Nephron (organoid): ENCODE results near the gene ZDHHC19.

Source experiments
- H3K27ac Mint-ChIP-seq, 3 experiments: 2 replicates each; pipeline ENCODE4 v1.8.0; 2020; ENCODE audit warnings: mixed read lengths in 3 of 3, mild to moderate bottlenecking in 2 of 3, moderate library complexity in 1 of 3
- H3K27me3 Mint-ChIP-seq: 2 replicates; pipeline ENCODE4 v1.8.0; 2021; ENCODE audit warnings: low read depth, mild to moderate bottlenecking, moderate library complexity, mixed read lengths
- H3K36me3 Mint-ChIP-seq: 2 replicates; pipeline ENCODE4 v1.8.0; 2020; ENCODE audit warnings: low read depth, mixed read lengths
- H3K4me1 Mint-ChIP-seq: 2 replicates; pipeline ENCODE4 v1.8.0; 2020; ENCODE audit warnings: mixed read lengths
- H3K4me3 Mint-ChIP-seq, 3 experiments: 2 replicates each; pipeline ENCODE4 v1.8.0; 2020; ENCODE audit warnings: mild to moderate bottlenecking in 3 of 3, mixed read lengths in 3 of 3, moderate library complexity in 2 of 3
- H3K9me3 Mint-ChIP-seq: 2 replicates; pipeline ENCODE4 v1.8.0; 2020; ENCODE audit warnings: mixed read lengths
- CTCF ChIP-seq, 3 experiments: fragments of 200-600 bp; sonication (generic); IDR thresholded peaks; one replicate each; pipeline ENCODE4 v1.5.0; 2021; ENCODE audit warnings: antibody characterized with exemption in 3 of 3; ENCODE audit not compliant: unreplicated experiment in 3 of 3

The ZDHHC19 gene, protein sequence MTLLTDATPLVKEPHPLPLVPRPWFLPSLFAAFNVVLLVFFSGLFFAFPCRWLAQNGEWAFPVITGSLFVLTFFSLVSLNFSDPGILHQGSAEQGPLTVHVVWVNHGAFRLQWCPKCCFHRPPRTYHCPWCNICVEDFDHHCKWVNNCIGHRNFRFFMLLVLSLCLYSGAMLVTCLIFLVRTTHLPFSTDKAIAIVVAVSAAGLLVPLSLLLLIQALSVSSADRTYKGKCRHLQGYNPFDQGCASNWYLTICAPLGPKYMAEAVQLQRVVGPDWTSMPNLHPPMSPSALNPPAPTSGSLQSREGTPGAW

DNA sequence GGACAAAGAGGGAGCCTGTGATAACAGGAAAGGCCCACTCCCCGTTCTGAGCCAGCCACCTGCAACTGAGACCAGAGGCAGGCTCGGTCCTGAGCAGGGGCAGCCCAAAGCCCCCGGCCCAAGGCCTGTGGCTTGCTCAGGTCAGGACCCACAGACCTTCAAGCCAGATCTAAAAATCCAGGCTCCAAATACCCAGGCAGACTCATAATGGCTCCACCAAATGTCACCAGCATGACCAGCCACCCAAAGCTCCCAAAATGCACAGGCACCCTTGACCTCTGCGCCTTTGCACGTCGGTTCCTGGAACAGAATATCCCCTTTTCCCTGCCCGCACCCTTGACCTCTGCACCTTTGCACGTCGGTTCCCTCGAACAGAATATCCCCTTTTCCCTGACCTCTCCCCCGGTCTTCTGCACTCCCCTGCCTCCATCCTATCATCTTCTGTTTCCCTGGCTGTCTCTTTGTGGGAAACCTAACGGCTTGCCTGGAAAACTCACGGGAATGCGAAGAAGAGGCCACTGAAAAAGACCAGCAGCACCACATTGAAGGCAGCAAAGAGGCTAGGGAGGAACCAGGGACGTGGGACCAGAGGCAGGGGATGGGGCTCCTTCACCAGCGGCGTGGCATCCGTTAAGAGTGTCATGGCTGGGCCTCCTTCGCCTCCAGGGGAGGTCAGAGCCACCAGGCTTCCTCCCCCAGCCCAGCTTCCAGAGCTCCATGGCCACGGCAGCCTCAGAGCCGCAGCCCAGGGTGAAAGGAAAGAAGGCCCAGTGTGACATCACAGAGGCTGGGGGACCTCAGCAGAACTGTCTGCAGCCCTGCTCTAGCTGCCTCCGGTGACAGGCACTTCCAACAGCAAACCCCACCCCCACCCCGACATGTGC, at the start of gene ZDHHC19:
ZDHHC19 (minus strand) TSS at position 728 of the 884 bp plus-strand sequence; CDS start at position 643, 85 bp downstream.
- H3K4me1 Mint-ChIP-seq = no peaks in the 10 kb centered on the region
- TF ChIP-seq CTCF (IDR thresholded peaks at IDR 0.05; ENCODE audit: unreplicated experiment in 3 of 3) = no peak
- no peak within 1 kb of the TSS for H3K4me3 Mint-ChIP-seq
- peaks cover 4% of the 10 kb centered on the region for H3K9me3 Mint-ChIP-seq
- H3K27ac Mint-ChIP-seq = no peak within 1 kb of the TSS
- H3K36me3 Mint-ChIP-seq = no peaks in the 10 kb centered on the region
- peaks cover 27% of the 10 kb centered on the region for H3K27me3 Mint-ChIP-seq

DNA sequence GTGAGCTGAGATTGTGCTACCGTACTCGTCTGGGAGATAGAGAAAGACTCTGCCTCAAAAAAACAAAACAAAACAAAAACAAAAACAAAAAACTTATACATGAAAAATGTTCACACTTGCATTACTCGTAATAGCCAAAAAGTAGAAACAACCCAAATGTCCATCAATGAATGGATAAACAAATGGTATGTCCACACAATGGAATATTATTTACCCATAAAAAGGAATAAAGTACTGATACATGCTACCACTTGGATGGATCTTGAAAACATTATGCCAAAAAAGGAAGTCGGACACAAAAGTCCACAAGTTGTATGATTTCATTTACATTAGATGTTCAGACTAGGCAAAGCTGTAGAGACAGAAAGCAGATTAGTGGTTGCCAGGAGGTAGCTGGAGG, 49.6 kb upstream of the ZDHHC19 start:
- no peaks in the 10 kb centered on the region for H3K4me1 Mint-ChIP-seq
- H3K9me3 Mint-ChIP-seq = no peaks in the 10 kb centered on the region
- no peak overlapping the region for H3K27ac Mint-ChIP-seq
- H3K4me3 Mint-ChIP-seq = no peak overlapping the region
- no peak for TF ChIP-seq CTCF (IDR thresholded peaks at IDR 0.05; ENCODE audit: unreplicated experiment in 3 of 3)
- H3K36me3 Mint-ChIP-seq = peaks cover 40% of the 10 kb centered on the region
- no peaks in the 10 kb centered on the region for H3K27me3 Mint-ChIP-seq

GRCh38 chr3:196255776-196256175, 44.6 kb upstream of the ZDHHC19 start:
- TF ChIP-seq CTCF (IDR thresholded peaks at IDR 0.05; ENCODE audit: unreplicated experiment in 3 of 3) = no peak
- Mint-ChIP-seq H3K4me1 (no peaks in the 10 kb centered on the region), H3K4me3 (no peak overlapping the region), H3K9me3 (no peaks in the 10 kb centered on the region), H3K27ac (no peak overlapping the region), H3K36me3 (peaks cover 25% of the 10 kb centered on the region), H3K27me3 (no peaks in the 10 kb centered on the region)

GRCh38 chr3:196254376-196255283, 43.4 kb upstream of the ZDHHC19 start:
- no peak for TF ChIP-seq CTCF (IDR thresholded peaks at IDR 0.05; ENCODE audit: unreplicated experiment in 3 of 3)
- no peaks in the 10 kb centered on the region for H3K27me3 Mint-ChIP-seq
- no peaks in the 10 kb centered on the region for H3K4me1 Mint-ChIP-seq
- peaks cover 26% of the 10 kb centered on the region for H3K36me3 Mint-ChIP-seq
- H3K27ac Mint-ChIP-seq = no peak overlapping the region
- H3K9me3 Mint-ChIP-seq = no peaks in the 10 kb centered on the region
- no peak overlapping the region for H3K4me3 Mint-ChIP-seq

DNA sequence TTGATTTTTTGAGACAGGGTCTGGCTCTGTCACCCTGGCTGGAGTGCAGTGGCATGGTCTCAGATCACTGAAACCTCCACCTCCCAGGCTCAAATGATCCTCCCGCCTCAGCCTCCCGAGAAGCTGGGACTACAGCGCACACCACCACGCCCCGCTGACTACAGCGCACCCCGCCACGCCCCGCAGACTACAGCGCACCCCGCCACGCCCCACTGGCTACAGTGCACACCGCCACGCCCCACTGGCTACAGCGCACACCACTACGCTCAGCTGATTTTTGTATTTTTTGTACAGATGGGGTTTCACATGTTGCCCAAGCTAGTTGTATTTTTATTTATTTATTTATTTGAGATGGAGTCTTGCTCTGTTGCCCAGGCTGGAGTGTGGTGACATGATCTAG, 40.7 kb upstream of the ZDHHC19 start:
- no peak for TF ChIP-seq CTCF (IDR thresholded peaks at IDR 0.05; ENCODE audit: unreplicated experiment in 3 of 3)
- H3K27me3 Mint-ChIP-seq = no peaks in the 10 kb centered on the region
- H3K9me3 Mint-ChIP-seq = no peaks in the 10 kb centered on the region
- no peak overlapping the region for H3K27ac Mint-ChIP-seq
- no peak overlapping the region for H3K4me3 Mint-ChIP-seq
- peaks cover 39% of the 10 kb centered on the region for H3K36me3 Mint-ChIP-seq
- no peaks in the 10 kb centered on the region for H3K4me1 Mint-ChIP-seq
